Neuronal stem cell (in vitro differentiated cells): Measurements from ENCODE around the gene FBXO48.

Experiments used
- DNase-seq: peaks from one replicate; pipeline ENCODE4 v3.0.0-alpha.2; 2013; ENCODE audit warnings: low spot score
- H2AFZ ChIP-seq: one replicate; pipeline ENCODE4 v1.6.1; 2013; ENCODE audit warnings: mild to moderate bottlenecking, low read length, inconsistent platforms
- H2AK5ac ChIP-seq: 2 replicates; pipeline ENCODE4 v1.6.1; 2013; ENCODE audit warnings: low read depth, mild to moderate bottlenecking, inconsistent platforms, low read length, moderate library complexity, mixed read lengths
- H2BK120ac ChIP-seq: 2 replicates; pipeline ENCODE4 v1.6.1; 2013; ENCODE audit warnings: low read depth, mild to moderate bottlenecking, inconsistent platforms, low read length, moderate library complexity, mixed read lengths
- H2BK12ac ChIP-seq: one replicate; pipeline ENCODE4 v1.6.1; 2013; ENCODE audit warnings: low read length, inconsistent platforms
- H2BK15ac ChIP-seq: 2 replicates; pipeline ENCODE4 v1.6.1; 2013; ENCODE audit warnings: mild to moderate bottlenecking, low read length, inconsistent platforms, mixed read lengths
- H2BK5ac ChIP-seq: one replicate; pipeline ENCODE4 v1.6.1; 2013; ENCODE audit warnings: inconsistent platforms, mild to moderate bottlenecking, low read length, moderate library complexity
- H3K14ac ChIP-seq: one replicate; pipeline ENCODE4 v1.6.1; 2013; ENCODE audit warnings: low read length, inconsistent platforms
- H3K18ac ChIP-seq: 2 replicates; pipeline ENCODE4 v1.6.1; 2013; ENCODE audit warnings: low read length, inconsistent platforms
- H3K23ac ChIP-seq: 2 replicates; pipeline ENCODE4 v1.6.1; 2013; ENCODE audit warnings: low read depth, mild to moderate bottlenecking, mixed read lengths, low read length, inconsistent platforms; ENCODE audit not compliant: poor library complexity
- H3K27ac ChIP-seq: replicated peaks from 3 replicates; pipeline ENCODE4 v1.5.1; 2013; ENCODE audit warnings: low read length, inconsistent platforms
- H3K27me3 ChIP-seq, 3 experiments: 2 replicates each; pipeline ENCODE4 v1.6.1; 2013; ENCODE audit warnings: low read length in 3 of 3, mild to moderate bottlenecking in 2 of 3, inconsistent platforms in 1 of 3, low read depth in 1 of 3, mixed read lengths in 1 of 3, moderate library complexity in 1 of 3; ENCODE audit not compliant: control insufficient read depth in 3 of 3, insufficient read depth in 3 of 3
- H3K36me3 ChIP-seq, 2 donors: replicated peaks in 1 of 2; 2 replicates each; pipeline ENCODE4 v1.6.1; 2013; ENCODE audit warnings: low read length in 2 of 2; ENCODE audit not compliant: control insufficient read depth in 2 of 2, insufficient read depth in 2 of 2
- H3K4ac ChIP-seq: 2 replicates; pipeline ENCODE4 v1.6.1; 2013; ENCODE audit warnings: inconsistent platforms, mild to moderate bottlenecking, low read length, moderate library complexity
- H3K4me1 ChIP-seq, 2 donors: 1 replicate in 1 of 2; 2 replicates in 1 of 2; pipeline ENCODE4 v1.6.1; 2013; ENCODE audit warnings: low read length in 2 of 2, low read depth in 1 of 2; ENCODE audit not compliant: control insufficient read depth in 2 of 2, insufficient read depth in 1 of 2
- H3K4me2 ChIP-seq: one replicate; pipeline ENCODE4 v1.6.1; 2013; ENCODE audit warnings: mild to moderate bottlenecking, low read length, inconsistent platforms; ENCODE audit not compliant: insufficient read depth, poor library complexity, severe bottlenecking
- H3K4me3 ChIP-seq, 2 donors: 2 replicates each; pipeline ENCODE4 v1.5.1; 2013; ENCODE audit warnings: low read length in 2 of 2, mild to moderate bottlenecking in 2 of 2, inconsistent platforms in 1 of 2, moderate library complexity in 1 of 2
- H3K79me1 ChIP-seq: one replicate; pipeline ENCODE4 v1.6.1; 2013; ENCODE audit warnings: low read depth, mild to moderate bottlenecking, inconsistent platforms, low read length, moderate library complexity
- H3K9ac ChIP-seq: one replicate; pipeline ENCODE4 v1.6.1; 2013; ENCODE audit warnings: mild to moderate bottlenecking, low read depth, low read length, inconsistent platforms; ENCODE audit not compliant: poor library complexity
- H3K9me3 ChIP-seq, 2 donors: replicated peaks in 1 of 2; 2 replicates each; pipeline versions ENCODE3 to v1.6.1; 2013; ENCODE audit warnings: low read length in 2 of 2, mild to moderate bottlenecking in 2 of 2, inconsistent platforms in 1 of 2, low read depth in 1 of 2, mixed read lengths in 1 of 2, moderate library complexity in 1 of 2; ENCODE audit not compliant: control insufficient read depth in 2 of 2, insufficient read depth in 1 of 2
- H4K8ac ChIP-seq: one replicate; pipeline ENCODE4 v1.6.1; 2013; ENCODE audit warnings: low read depth, mild to moderate bottlenecking, inconsistent platforms, low read length, moderate library complexity
- H4K91ac ChIP-seq: one replicate; pipeline ENCODE4 v1.6.1; 2013; ENCODE audit warnings: low read length, low read depth, mild to moderate bottlenecking, inconsistent platforms; ENCODE audit not compliant: poor library complexity
- WGBS, 2 donors: extraction: QIAGEN DNeasy Blood & Tissue Kit; methylation state at CpG; one replicate each; pipeline ENCODE4 v1.1.7; 2013; ENCODE audit warnings: missing lambda C conversion rate in 2 of 2, mixed read lengths in 1 of 2; ENCODE audit not compliant: insufficient read length in 2 of 2, insufficient replicate concordance in 1 of 2; ENCODE audit errors: extremely low coverage in 2 of 2; 5-methylcytosine and 5-hydroxymethylcytosine counted together

FBXO48 gene

GRCh38 chr2:68512966-68513365 is 45.9 kb upstream of the FBXO48 start:
- Histone ChIP-seq H3K36me3 (no peaks in the 10 kb centered on the region), H3K14ac (no peak overlapping the region), H3K9ac (no peak overlapping the region), H4K8ac (no peak overlapping the region), H2BK120ac (no peak overlapping the region), H3K23ac (no peak overlapping the region), H3K18ac (no peak overlapping the region), H3K9me3 (no peaks in the 10 kb centered on the region), H4K91ac (no peak overlapping the region), H2BK5ac (no peak overlapping the region), H2BK12ac (no peak overlapping the region), H3K27ac (no peak overlapping the region), H3K4me3 (no peak overlapping the region), H2BK15ac (no peak overlapping the region), H3K27me3 (no peaks in the 10 kb centered on the region), H3K4me2 (no peak overlapping the region), H2AK5ac (no peak overlapping the region), H3K79me1 (no peaks in the 10 kb centered on the region), H3K4ac (no peak overlapping the region), H2AFZ (no peak overlapping the region), H3K4me1 (no peaks in the 10 kb centered on the region)
- no peak for DNase-seq
- WGBS, 2 donors = no CpG with 5 or more reads among the region's 1 CpG

DNA sequence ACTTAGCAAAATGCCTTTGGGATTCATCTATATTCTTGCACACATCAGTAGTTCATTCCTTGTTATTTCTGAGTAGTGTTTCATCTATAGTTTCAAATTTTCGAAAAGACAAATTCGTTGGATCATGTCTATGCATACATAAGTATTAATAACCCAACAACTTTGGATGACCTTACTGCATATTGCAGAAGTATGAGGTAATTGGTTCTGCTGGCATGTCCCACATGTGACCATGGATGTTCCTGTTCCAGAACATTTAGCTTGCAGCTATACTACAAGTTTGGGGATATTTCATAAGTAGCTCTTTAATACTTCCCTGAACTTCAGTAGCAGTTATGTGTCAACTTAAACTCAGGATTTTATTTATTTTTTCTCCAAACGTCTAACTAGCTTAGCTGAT is 45.2 kb upstream of the FBXO48 start:
- Histone ChIP-seq H3K18ac (no peak overlapping the region), H3K27ac (no peak overlapping the region), H2BK120ac (no peak overlapping the region), H4K91ac (no peak overlapping the region), H3K27me3 (no peaks in the 10 kb centered on the region), H2BK5ac (no peak overlapping the region), H2AFZ (no peak overlapping the region), H2BK12ac (no peak overlapping the region), H3K4me1 (no peaks in the 10 kb centered on the region), H2BK15ac (no peak overlapping the region), H3K23ac (no peak overlapping the region), H3K79me1 (no peaks in the 10 kb centered on the region), H2AK5ac (no peak overlapping the region), H3K4me3 (no peak overlapping the region), H3K9me3 (no peaks in the 10 kb centered on the region), H3K14ac (no peak overlapping the region), H3K4ac (no peak overlapping the region), H3K4me2 (no peak overlapping the region), H3K36me3 (no peaks in the 10 kb centered on the region), H3K9ac (no peak overlapping the region), H4K8ac (no peak overlapping the region)
- DNase-seq = no peak
- WGBS, 2 donors = no CpG with 5 or more reads among the region's 3 CpGs

DNA sequence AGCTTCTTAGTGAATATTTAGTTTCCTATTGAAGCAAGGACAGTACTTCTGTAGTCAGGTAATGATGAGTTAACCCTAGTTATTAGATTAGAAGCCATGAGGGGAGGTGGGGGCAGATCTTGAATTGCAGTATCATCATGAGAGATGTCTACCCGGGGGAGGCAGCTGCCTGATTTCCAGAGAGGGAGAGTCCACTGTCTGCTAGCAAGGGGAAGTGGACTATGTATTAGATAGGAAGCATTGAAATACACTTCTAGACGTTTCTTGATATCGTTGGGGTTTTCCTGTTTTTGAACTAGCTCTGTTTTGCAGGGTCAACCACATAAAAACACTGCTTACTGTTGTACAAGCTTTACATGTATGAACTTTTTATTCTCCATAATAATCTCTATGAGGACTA is 39.1 kb upstream of the FBXO48 start:
- no peak overlapping the region for H3K9ac ChIP-seq
- no peaks in the 10 kb centered on the region for H3K36me3 ChIP-seq
- no peak overlapping the region for H3K18ac ChIP-seq
- H3K27me3 ChIP-seq = no peaks in the 10 kb centered on the region
- no peaks in the 10 kb centered on the region for H3K9me3 ChIP-seq
- H3K27ac ChIP-seq = no peak overlapping the region
- H2BK15ac ChIP-seq = no peak overlapping the region
- H3K4me3 ChIP-seq = no peak overlapping the region
- H3K4ac ChIP-seq = no peak overlapping the region
- H2AFZ ChIP-seq = no peak overlapping the region
- no peak overlapping the region for H2BK5ac ChIP-seq
- H4K8ac ChIP-seq = no peak overlapping the region
- no peak overlapping the region for H4K91ac ChIP-seq
- no peaks in the 10 kb centered on the region for H3K4me1 ChIP-seq
- no peak overlapping the region for H3K14ac ChIP-seq
- no peak for DNase-seq
- no CpG with 5 or more reads among the region's 3 CpGs for WGBS, 2 donors
- no peaks in the 10 kb centered on the region for H3K79me1 ChIP-seq
- no peak overlapping the region for H2AK5ac ChIP-seq
- no peak overlapping the region for H3K4me2 ChIP-seq
- H3K23ac ChIP-seq = no peak overlapping the region
- H2BK120ac ChIP-seq = no peak overlapping the region
- H2BK12ac ChIP-seq = no peak overlapping the region

DNA sequence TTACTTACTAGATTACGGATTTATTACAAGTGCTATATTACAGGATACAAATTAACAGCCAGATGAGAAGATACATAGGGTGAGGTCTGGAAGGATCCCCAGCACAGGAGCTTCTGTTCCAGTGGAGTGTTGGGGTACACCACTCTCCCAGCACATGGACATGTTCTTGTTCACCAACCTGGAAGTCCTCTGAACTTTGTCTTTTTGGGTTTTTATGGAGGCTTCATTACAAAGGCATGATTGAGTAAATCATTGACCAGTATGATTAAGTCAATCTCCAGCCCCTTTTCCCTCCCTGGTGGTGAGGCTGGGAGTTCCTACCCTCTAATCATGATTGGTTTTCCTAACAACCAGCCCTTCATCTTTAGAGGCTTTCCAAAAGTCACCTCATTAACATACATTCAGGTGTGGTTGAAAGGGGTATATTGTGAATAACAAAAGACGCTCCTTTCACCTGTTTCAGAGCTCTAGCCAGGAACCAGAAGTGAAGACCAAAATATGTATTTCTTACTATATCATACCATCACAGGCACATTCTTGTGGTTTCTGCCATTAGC is 38.6 kb upstream of the FBXO48 start:
- Histone ChIP-seq H3K23ac (no peak overlapping the region), H4K8ac (no peak overlapping the region), H3K4me2 (no peak overlapping the region), H3K14ac (no peak overlapping the region), H3K18ac (no peak overlapping the region), H2AFZ (no peak overlapping the region), H3K79me1 (no peaks in the 10 kb centered on the region), H3K9ac (no peak overlapping the region), H3K27ac (no peak overlapping the region), H3K36me3 (no peaks in the 10 kb centered on the region), H2BK15ac (no peak overlapping the region), H2BK120ac (no peak overlapping the region), H3K4me3 (no peak overlapping the region), H4K91ac (no peak overlapping the region), H3K27me3 (no peaks in the 10 kb centered on the region), H2BK5ac (no peak overlapping the region), H2BK12ac (no peak overlapping the region), H3K9me3 (no peaks in the 10 kb centered on the region), H3K4ac (no peak overlapping the region), H3K4me1 (no peaks in the 10 kb centered on the region), H2AK5ac (no peak overlapping the region)
- no CpG with 5 or more reads among the region's 2 CpGs for WGBS, 2 donors
- DNase-seq = no peak
